HL-60 (cell line): ENCODE results near the gene MARCHF2.

ENCODE experiments used
- CTCF ChIP-seq: IDR thresholded peaks from one replicate; pipeline ENCODE4 v1.5.1; 2011; ENCODE audit warnings: low read length, control low read depth, inconsistent platforms; ENCODE audit not compliant: insufficient read depth
- POLR2AphosphoS5 ChIP-seq: IDR thresholded peaks from 2 replicates; pipeline ENCODE4 v1.6.1; 2012; ENCODE audit warnings: low read depth

GRCh38 chr19:8399681-8400188 lies 13.4 kb upstream of the MARCHF2 start:
- TF ChIP-seq POLR2AphosphoS5, result no peak
- no peak for TF ChIP-seq CTCF
